HepG2 (cell line): ENCODE results near the gene FAM81B.

ENCODE experiments used
- ELF4 ChIP-seq: sonication (generic); formaldehyde crosslinking; IDR thresholded peaks from 2 replicates; pipeline ENCODE4 v1.5.0; 2020; ENCODE audit warnings: missing genetic modification reagents, mild to moderate bottlenecking, moderate library complexity, borderline replicate concordance
- HNRNPK ChIP-seq: fragments of 200-400 bp; formaldehyde crosslinking; IDR thresholded peaks from 2 replicates; pipeline ENCODE4 v1.6.1; 2018; ENCODE audit warnings: low read length, low read depth, moderate library complexity, mild to moderate bottlenecking; ENCODE audit not compliant: poor library complexity, severe bottlenecking
- MAX ChIP-seq: IDR thresholded peaks from 2 replicates; pipeline ENCODE4 v1.6.1; 2012; ENCODE audit warnings: inconsistent platforms
- MEIS1 ChIP-seq: sonication (generic); formaldehyde crosslinking; IDR thresholded peaks from 2 replicates; pipeline ENCODE4 v1.9.0; 2021; ENCODE audit warnings: mild to moderate bottlenecking, missing genetic modification reagents, moderate library complexity, borderline replicate concordance
- MZF1 ChIP-seq: sonication (generic); formaldehyde crosslinking; IDR thresholded peaks from 2 replicates; pipeline ENCODE4 v1.8.1; 2023; ENCODE audit warnings: mild to moderate bottlenecking, missing genetic modification reagents, borderline replicate concordance
- POLR2A ChIP-seq, 2 experiments: IDR thresholded peaks; 2 replicates each; pipeline ENCODE4 v1.6.1; 2011; ENCODE audit warnings: low read depth in 2 of 2, low read length in 2 of 2, mild to moderate bottlenecking in 1 of 2, moderate library complexity in 1 of 2; ENCODE audit not compliant: insufficient read depth in 1 of 2
- POLR2AphosphoS5 ChIP-seq: IDR thresholded peaks from 2 replicates; pipeline ENCODE4 v1.6.1; 2012; ENCODE audit warnings: low read depth, low read length
- RXRA ChIP-seq: sonication (generic); formaldehyde crosslinking; IDR thresholded peaks from 2 replicates; pipeline ENCODE4 v1.5.1; 2020; ENCODE audit warnings: missing genetic modification reagents
- TAF15 ChIP-seq: fragments of 200-400 bp; formaldehyde crosslinking; IDR thresholded peaks from one replicate; pipeline ENCODE4 v1.6.1; 2018; ENCODE audit warnings: mild to moderate bottlenecking, low read depth, low read length; ENCODE audit not compliant: poor library complexity, severe bottlenecking
- ZMYM2 ChIP-seq: sonication (generic); formaldehyde crosslinking; IDR thresholded peaks from 2 replicates; pipeline ENCODE4 v1.8.0; 2022; ENCODE audit warnings: mild to moderate bottlenecking, missing genetic modification reagents
- ZNF121 ChIP-seq: sonication (generic); formaldehyde crosslinking; IDR thresholded peaks from 2 replicates; pipeline ENCODE4 v1.5.0; 2020; ENCODE audit warnings: mild to moderate bottlenecking, missing genetic modification reagents
- ZNF570 ChIP-seq: sonication (generic); formaldehyde crosslinking; IDR thresholded peaks from 2 replicates; pipeline ENCODE4 v1.4.0; 2020; ENCODE audit warnings: mild to moderate bottlenecking, missing genetic modification reagents, borderline replicate concordance
- TF ChIP-seq, protein P1 (sequence below): sonication (generic); formaldehyde crosslinking; IDR thresholded peaks from 2 replicates; pipeline ENCODE4 v1.5.0; 2020; ENCODE audit warnings: mild to moderate bottlenecking, missing genetic modification reagents, moderate library complexity
- TF ChIP-seq, protein P2 (sequence below): sonication (generic); formaldehyde crosslinking; IDR thresholded peaks from 2 replicates; pipeline ENCODE4 v1.4.0; 2020; ENCODE audit warnings: missing genetic modification reagents, mild to moderate bottlenecking, borderline replicate concordance

DNA sequence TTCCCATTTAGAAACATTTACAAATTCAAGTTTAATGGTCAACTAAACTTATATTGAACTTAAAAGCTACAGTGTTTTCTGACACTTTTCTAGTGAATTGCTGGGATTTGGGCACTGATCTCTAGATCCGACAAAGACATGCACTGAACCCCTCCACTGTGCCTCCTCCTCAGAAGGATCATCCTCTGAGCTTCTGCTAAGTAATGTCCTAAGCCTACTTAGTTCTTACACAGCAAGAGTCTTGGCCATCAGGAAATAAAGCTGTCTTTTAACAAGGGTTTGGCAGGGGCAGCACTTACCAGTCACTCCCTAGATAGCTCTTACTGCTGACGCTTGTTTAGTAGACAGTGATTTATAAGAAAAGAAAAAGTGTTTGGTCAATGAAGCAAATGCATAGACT, 50.5 kb downstream of the FAM81B start:
- TF ChIP-seq POLR2A (IDR thresholded peaks at IDR 0.05; ENCODE audit: insufficient read depth in 1 of 2, low read depth in 2 of 2, low read length in 2 of 2), result no peak
- no peak for TF ChIP-seq MZF1
- TF ChIP-seq, protein P1, sequence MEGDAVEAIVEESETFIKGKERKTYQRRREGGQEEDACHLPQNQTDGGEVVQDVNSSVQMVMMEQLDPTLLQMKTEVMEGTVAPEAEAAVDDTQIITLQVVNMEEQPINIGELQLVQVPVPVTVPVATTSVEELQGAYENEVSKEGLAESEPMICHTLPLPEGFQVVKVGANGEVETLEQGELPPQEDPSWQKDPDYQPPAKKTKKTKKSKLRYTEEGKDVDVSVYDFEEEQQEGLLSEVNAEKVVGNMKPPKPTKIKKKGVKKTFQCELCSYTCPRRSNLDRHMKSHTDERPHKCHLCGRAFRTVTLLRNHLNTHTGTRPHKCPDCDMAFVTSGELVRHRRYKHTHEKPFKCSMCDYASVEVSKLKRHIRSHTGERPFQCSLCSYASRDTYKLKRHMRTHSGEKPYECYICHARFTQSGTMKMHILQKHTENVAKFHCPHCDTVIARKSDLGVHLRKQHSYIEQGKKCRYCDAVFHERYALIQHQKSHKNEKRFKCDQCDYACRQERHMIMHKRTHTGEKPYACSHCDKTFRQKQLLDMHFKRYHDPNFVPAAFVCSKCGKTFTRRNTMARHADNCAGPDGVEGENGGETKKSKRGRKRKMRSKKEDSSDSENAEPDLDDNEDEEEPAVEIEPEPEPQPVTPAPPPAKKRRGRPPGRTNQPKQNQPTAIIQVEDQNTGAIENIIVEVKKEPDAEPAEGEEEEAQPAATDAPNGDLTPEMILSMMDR, result no peak
- no peak for TF ChIP-seq ELF4
- no peak for TF ChIP-seq MAX
- no peak for TF ChIP-seq ZNF121 (CRISPR knock-in tag)
- no peak for TF ChIP-seq HNRNPK
- no peak for TF ChIP-seq MEIS1 (CRISPR knock-in tag)
- no peak for TF ChIP-seq RXRA
- TF ChIP-seq, protein P2, sequence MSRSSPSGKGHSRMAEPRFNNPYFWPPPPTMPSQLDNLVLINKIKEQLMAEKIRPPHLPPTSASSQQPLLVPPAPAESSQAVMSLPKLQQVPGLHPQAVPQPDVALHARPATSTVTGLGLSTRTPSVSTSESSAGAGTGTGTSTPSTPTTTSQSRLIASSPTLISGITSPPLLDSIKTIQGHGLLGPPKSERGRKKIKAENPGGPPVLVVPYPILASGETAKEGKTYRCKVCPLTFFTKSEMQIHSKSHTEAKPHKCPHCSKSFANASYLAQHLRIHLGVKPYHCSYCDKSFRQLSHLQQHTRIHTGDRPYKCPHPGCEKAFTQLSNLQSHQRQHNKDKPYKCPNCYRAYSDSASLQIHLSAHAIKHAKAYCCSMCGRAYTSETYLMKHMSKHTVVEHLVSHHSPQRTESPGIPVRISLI (CRISPR knock-in tag), result no peak
- no peak for TF ChIP-seq ZMYM2 (CRISPR knock-in tag)
- no peak for TF ChIP-seq ZNF570 (CRISPR knock-in tag)
- TF ChIP-seq POLR2AphosphoS5, result no peak
- TF ChIP-seq TAF15, result no peak
